ENCODE results near the gene STX16.

DNA sequence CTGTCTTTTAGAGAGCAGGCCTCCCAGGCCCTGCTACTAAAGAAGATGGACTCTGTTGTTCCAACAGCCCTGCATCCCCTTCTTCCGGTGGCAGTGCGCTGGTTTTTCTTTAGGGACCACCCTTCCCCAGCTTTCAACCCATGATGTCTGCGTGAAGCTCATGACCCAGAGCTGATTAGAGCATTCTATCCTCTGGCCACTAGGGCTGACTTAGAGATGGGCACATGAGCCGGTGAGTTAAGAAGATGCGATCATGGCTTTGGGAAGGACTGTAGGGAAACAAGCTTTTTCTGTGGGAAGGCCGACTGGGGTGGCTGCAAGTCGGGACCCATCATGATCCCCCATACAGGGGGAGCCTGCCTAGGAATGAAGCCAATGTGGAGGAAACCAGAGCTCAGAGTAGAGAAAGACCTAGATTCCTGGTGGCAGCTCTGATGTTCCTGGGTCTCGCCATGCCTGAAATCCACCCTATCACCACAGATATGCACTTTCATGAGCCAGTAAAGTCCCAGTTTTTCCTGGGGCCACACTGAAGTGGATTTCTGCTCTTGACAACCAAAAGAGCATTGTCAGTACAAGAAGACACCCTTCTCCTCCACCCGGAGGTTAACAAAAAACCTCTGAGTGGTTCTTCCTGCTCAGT is 29.1 kb upstream of the STX16 start:
- TF ChIP-seq, protein P1, sequence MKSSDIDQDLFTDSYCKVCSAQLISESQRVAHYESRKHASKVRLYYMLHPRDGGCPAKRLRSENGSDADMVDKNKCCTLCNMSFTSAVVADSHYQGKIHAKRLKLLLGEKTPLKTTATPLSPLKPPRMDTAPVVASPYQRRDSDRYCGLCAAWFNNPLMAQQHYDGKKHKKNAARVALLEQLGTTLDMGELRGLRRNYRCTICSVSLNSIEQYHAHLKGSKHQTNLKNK (CRISPR knock-in tag; IDR thresholded peaks at IDR 0.05), result no peak
- TF ChIP-seq, protein P2, sequence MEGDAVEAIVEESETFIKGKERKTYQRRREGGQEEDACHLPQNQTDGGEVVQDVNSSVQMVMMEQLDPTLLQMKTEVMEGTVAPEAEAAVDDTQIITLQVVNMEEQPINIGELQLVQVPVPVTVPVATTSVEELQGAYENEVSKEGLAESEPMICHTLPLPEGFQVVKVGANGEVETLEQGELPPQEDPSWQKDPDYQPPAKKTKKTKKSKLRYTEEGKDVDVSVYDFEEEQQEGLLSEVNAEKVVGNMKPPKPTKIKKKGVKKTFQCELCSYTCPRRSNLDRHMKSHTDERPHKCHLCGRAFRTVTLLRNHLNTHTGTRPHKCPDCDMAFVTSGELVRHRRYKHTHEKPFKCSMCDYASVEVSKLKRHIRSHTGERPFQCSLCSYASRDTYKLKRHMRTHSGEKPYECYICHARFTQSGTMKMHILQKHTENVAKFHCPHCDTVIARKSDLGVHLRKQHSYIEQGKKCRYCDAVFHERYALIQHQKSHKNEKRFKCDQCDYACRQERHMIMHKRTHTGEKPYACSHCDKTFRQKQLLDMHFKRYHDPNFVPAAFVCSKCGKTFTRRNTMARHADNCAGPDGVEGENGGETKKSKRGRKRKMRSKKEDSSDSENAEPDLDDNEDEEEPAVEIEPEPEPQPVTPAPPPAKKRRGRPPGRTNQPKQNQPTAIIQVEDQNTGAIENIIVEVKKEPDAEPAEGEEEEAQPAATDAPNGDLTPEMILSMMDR (IDR thresholded peaks at IDR 0.05), result no peak
- TF ChIP-seq ESRRA (CRISPR knock-in tag; IDR thresholded peaks at IDR 0.05; ENCODE audit: borderline replicate concordance) (no peak), ATF1 (CRISPR knock-in tag; IDR thresholded peaks at IDR 0.05) (no peak), MYBL2 (CRISPR knock-in tag; IDR thresholded peaks at IDR 0.05) (no peak), CREB1 (CRISPR knock-in tag; IDR thresholded peaks at IDR 0.05) (no peak), KAT7 (CRISPR knock-in tag; IDR thresholded peaks at IDR 0.05; ENCODE audit: borderline replicate concordance) (no peak), MXD4 (CRISPR knock-in tag; IDR thresholded peaks at IDR 0.05; ENCODE audit: borderline replicate concordance) (no peak), SP1 (CRISPR knock-in tag; conservative IDR thresholded peaks at IDR 0.05) (no peak)
- TF ChIP-seq, protein P3, sequence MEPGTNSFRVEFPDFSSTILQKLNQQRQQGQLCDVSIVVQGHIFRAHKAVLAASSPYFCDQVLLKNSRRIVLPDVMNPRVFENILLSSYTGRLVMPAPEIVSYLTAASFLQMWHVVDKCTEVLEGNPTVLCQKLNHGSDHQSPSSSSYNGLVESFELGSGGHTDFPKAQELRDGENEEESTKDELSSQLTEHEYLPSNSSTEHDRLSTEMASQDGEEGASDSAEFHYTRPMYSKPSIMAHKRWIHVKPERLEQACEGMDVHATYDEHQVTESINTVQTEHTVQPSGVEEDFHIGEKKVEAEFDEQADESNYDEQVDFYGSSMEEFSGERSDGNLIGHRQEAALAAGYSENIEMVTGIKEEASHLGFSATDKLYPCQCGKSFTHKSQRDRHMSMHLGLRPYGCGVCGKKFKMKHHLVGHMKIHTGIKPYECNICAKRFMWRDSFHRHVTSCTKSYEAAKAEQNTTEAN (CRISPR knock-in tag; IDR thresholded peaks at IDR 0.05), result no peak
- TF ChIP-seq, protein P4, sequence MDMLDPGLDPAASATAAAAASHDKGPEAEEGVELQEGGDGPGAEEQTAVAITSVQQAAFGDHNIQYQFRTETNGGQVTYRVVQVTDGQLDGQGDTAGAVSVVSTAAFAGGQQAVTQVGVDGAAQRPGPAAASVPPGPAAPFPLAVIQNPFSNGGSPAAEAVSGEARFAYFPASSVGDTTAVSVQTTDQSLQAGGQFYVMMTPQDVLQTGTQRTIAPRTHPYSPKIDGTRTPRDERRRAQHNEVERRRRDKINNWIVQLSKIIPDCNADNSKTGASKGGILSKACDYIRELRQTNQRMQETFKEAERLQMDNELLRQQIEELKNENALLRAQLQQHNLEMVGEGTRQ (CRISPR knock-in tag; IDR thresholded peaks at IDR 0.05), result no peak
- TF ChIP-seq, protein P5, sequence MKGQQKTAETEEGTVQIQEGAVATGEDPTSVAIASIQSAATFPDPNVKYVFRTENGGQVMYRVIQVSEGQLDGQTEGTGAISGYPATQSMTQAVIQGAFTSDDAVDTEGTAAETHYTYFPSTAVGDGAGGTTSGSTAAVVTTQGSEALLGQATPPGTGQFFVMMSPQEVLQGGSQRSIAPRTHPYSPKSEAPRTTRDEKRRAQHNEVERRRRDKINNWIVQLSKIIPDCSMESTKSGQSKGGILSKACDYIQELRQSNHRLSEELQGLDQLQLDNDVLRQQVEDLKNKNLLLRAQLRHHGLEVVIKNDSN (CRISPR knock-in tag; IDR thresholded peaks at IDR 0.05), result no peak
- TF ChIP-seq, protein P6, sequence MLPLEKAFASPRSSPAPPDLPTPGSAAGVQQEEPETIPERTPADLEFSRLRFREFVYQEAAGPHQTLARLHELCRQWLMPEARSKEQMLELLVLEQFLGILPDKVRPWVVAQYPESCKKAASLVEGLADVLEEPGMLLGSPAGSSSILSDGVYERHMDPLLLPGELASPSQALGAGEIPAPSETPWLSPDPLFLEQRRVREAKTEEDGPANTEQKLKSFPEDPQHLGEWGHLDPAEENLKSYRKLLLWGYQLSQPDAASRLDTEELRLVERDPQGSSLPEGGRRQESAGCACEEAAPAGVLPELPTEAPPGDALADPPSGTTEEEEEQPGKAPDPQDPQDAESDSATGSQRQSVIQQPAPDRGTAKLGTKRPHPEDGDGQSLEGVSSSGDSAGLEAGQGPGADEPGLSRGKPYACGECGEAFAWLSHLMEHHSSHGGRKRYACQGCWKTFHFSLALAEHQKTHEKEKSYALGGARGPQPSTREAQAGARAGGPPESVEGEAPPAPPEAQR (CRISPR knock-in tag; IDR thresholded peaks at IDR 0.05), result no peak

Measured in WTC11 (cell line).